Endothelial cell of umbilical vein (primary cell): ENCODE results near the gene RNF130. TPM values are rescaled to one million over a fixed set of nuclear protein-coding genes. Genes with fewer than 3 reads are reported as not detected.

Source experiments
- BruUV-seq: library from RNA; stranded (reverse); fragments of 400-500 nt; replicated peaks from 2 replicates; lab custom pipeline; 2021; lab: Mats Ljungman, UMichigan
- CTCF ChIA-PET: fragments of 300-600, 350-600 bp; sonication (Branson Sonifier 250); formaldehyde crosslinking; loops from one replicate; lab custom pipeline; 2021; ENCODE audit warnings: antibody characterized with exemption, inconsistent platforms; lab: Charles Lee
- POLR2A ChIA-PET: fragments of 300-600, 350-600 bp; sonication (Branson Sonifier 250); formaldehyde crosslinking; loops from one replicate; lab custom pipeline; 2021; ENCODE audit warnings: antibody characterized with exemption, inconsistent platforms; lab: Charles Lee
- DNase-seq: peaks from one replicate; pipeline ENCODE4 v3.0.0-alpha.2; 2011; ENCODE audit warnings: low read depth, low spot score
- FAIRE-seq: peaks from 2 replicates; lab custom pipeline; 2011; peaks lifted over from hg19 to GRCh38; lab: Jason Lieb, UNC
- H2AFZ ChIP-seq: 2 replicates; pipeline ENCODE4 v1.6.0; 2012; ENCODE audit warnings: low read depth, low read length, control low read depth, inconsistent platforms
- H3K27ac ChIP-seq: 2 replicates; pipeline ENCODE4 v1.5.1; 2011; ENCODE audit warnings: low read depth, mild to moderate bottlenecking, control low read depth, low read length, moderate library complexity; ENCODE audit not compliant: insufficient read depth
- H3K27me3 ChIP-seq, 2 experiments: 2 replicates each; pipeline versions ENCODE4 v1.6.0 to v1.6.1; 2011; ENCODE audit warnings: low read length in 2 of 2, mixed read lengths in 1 of 2; ENCODE audit not compliant: control insufficient read depth in 2 of 2, insufficient read depth in 2 of 2
- H3K36me3 ChIP-seq, 2 experiments: 2 replicates in 1 of 2; 3 replicates in 1 of 2; pipeline ENCODE4 v1.5.1; 2011; ENCODE audit warnings: low read length in 2 of 2, mild to moderate bottlenecking in 1 of 2, moderate library complexity in 1 of 2; ENCODE audit not compliant: control insufficient read depth in 2 of 2, insufficient read depth in 2 of 2; ENCODE audit errors: extremely low read depth in 1 of 2
- H3K4me1 ChIP-seq: 3 replicates; pipeline ENCODE4 v1.5.1; 2011; ENCODE audit warnings: mild to moderate bottlenecking, low read length; ENCODE audit not compliant: control insufficient read depth, insufficient read depth; ENCODE audit errors: extremely low read depth
- H3K4me2 ChIP-seq: 2 replicates; pipeline ENCODE4 v1.6.1; 2011; ENCODE audit warnings: low read length, control low read depth, mixed read lengths; ENCODE audit not compliant: insufficient read depth
- H3K4me3 ChIP-seq, 3 experiments: fragments of 200-600 bp in 1 of 3; sonication (generic), shearing (Covaris generic) in 1 of 3; replicated peaks in 1 of 3; 2 replicates each; pipeline ENCODE4 v1.5.1; 2011 to 2016; ENCODE audit warnings: control low read depth in 3 of 3, low read length in 3 of 3, mild to moderate bottlenecking in 2 of 3, inconsistent platforms in 1 of 3, low read depth in 1 of 3, moderate library complexity in 1 of 3; ENCODE audit not compliant: insufficient read depth in 1 of 3
- H3K79me2 ChIP-seq: 2 replicates; pipeline ENCODE4 v1.6.0; 2012; ENCODE audit warnings: low read length, inconsistent platforms; ENCODE audit not compliant: control insufficient read depth, insufficient read depth
- H3K9ac ChIP-seq: replicated peaks from 2 replicates; pipeline ENCODE3; 2011; ENCODE audit warnings: low read length, control low read depth; ENCODE audit not compliant: insufficient read depth; ENCODE audit errors: extremely low read depth
- H3K9me1 ChIP-seq: replicated peaks from 3 replicates; pipeline ENCODE4 v1.6.0; 2011; ENCODE audit warnings: mild to moderate bottlenecking, low read length; ENCODE audit not compliant: control insufficient read depth, insufficient read depth; ENCODE audit errors: extremely low read depth
- H3K9me3 ChIP-seq: replicated peaks from 2 replicates; pipeline ENCODE4 v1.5.1; 2012; ENCODE audit warnings: low read length, inconsistent platforms; ENCODE audit not compliant: control insufficient read depth, insufficient read depth
- H4K20me1 ChIP-seq: replicated peaks from 2 replicates; pipeline ENCODE3; 2011; ENCODE audit warnings: mild to moderate bottlenecking, low read length; ENCODE audit not compliant: control insufficient read depth, insufficient read depth; ENCODE audit errors: extremely low read depth
- EZH2 ChIP-seq: IDR thresholded peaks from 2 replicates; pipeline ENCODE4 v1.6.1; 2012; ENCODE audit warnings: borderline replicate concordance, low read depth, mild to moderate bottlenecking, moderate library complexity, low read length, inconsistent platforms; ENCODE audit not compliant: severe bottlenecking
- FOS ChIP-seq: IDR thresholded peaks from 2 replicates; pipeline ENCODE4 v1.6.1; 2011; ENCODE audit warnings: mild to moderate bottlenecking, low read length, moderate library complexity, borderline replicate concordance; ENCODE audit not compliant: insufficient read depth
- GATA2 ChIP-seq: IDR thresholded peaks from 2 replicates; pipeline ENCODE4 v1.7.0; 2011; ENCODE audit warnings: low read depth, mild to moderate bottlenecking, moderate library complexity, mixed read lengths, low read length; ENCODE audit not compliant: insufficient read length, insufficient read depth
- JUN ChIP-seq: IDR thresholded peaks from 2 replicates; pipeline ENCODE4 v1.6.1; 2011; ENCODE audit warnings: borderline replicate concordance, low read depth; ENCODE audit not compliant: insufficient read length, insufficient read depth
- MYC ChIP-seq: IDR thresholded peaks from one replicate; pipeline ENCODE4 v1.6.1; 2011; ENCODE audit warnings: mild to moderate bottlenecking, low read depth, low read length
- POLR2A ChIP-seq: IDR thresholded peaks from 2 replicates; pipeline ENCODE4 v1.6.1; 2012; ENCODE audit warnings: low read depth, mild to moderate bottlenecking, control low read depth, low read length
- POLR2AphosphoS5 ChIP-seq: IDR thresholded peaks from 2 replicates; pipeline ENCODE4 v1.6.1; 2012; ENCODE audit warnings: low read depth, mild to moderate bottlenecking, control low read depth, low read length, moderate library complexity; ENCODE audit not compliant: insufficient read depth
- dilution Hi-C: fragments of 300-500 bp; cut with MboI; formaldehyde crosslinking; loops from one replicate; pipeline ENCODE4 v1.15.0; 2019; ENCODE audit warnings: low sequenced_read_pairs; ENCODE audit not compliant: extremely low pct_ligation_motif_present
- intact Hi-C: fragments of 100-400 bp; cut with micrococcal nuclease; formaldehyde crosslinking; loops from one replicate; pipeline ENCODE4 v1.10.0; 2022
- polyA plus RNA-seq, 4 experiments: library from polyadenylated mRNA; depleted of rRNA in 3 of 4; stranded (reverse) in 3 of 4; unstranded in 1 of 4; fragments of >200 nt; gene quantifications; 2 replicates each; pipeline versions ENCODE4 v1.2.1 to v1.2.3, GENCODE V29; 2011 to 2012; ENCODE audit warnings: missing spikeins in 1 of 4
- total RNA-seq: library from RNA; stranded (reverse); gene quantifications from 2 replicates; pipeline ENCODE4 v1.2.3, GENCODE V29; 2021
- TF ChIP-seq, protein P1 (sequence below): IDR thresholded peaks from 2 replicates; pipeline ENCODE4 v1.6.1; 2011; ENCODE audit not compliant: insufficient read depth, insufficient read length
- TF ChIP-seq, protein P2 (sequence below), 2 donors: IDR thresholded peaks; 1 replicate in 1 of 2; 2 replicates in 1 of 2; pipeline ENCODE4 v1.5.1; 2011; ENCODE audit warnings: low read length in 2 of 2, mild to moderate bottlenecking in 2 of 2, moderate library complexity in 2 of 2, control low read depth in 1 of 2, inconsistent platforms in 1 of 2, low read depth in 1 of 2; ENCODE audit not compliant: insufficient read depth in 1 of 2; ENCODE audit errors: extremely low read depth in 1 of 2

The RNF130 gene
- total and polyA plus RNA-seq, 2 donors (not counting 3 experiments of a cell fraction or from before 2014, with no cell fraction given), result 43.0 to 43.1 TPM

DNA sequence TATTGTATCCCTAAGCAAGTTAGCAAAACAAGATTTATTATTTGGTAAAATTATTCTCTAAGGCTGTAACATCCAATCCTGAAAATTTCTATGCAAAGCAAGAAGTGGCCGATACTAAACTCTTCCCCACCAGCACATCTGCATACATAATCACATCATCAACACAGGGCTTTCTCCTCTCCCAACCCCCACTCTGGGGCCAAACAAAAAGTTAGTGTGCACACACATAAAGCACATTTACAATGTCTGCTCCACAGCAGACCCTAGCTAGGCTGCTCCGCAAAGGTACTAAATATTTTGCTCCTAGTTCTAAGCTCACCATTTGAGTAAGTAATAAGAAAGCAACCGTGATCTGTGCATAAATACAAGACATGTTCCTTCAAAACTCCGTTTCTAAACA is 3.6 kb downstream of the RNF130 start:
- FAIRE-seq, result no peak
- no peak overlapping the region for H3K9ac ChIP-seq

DNA sequence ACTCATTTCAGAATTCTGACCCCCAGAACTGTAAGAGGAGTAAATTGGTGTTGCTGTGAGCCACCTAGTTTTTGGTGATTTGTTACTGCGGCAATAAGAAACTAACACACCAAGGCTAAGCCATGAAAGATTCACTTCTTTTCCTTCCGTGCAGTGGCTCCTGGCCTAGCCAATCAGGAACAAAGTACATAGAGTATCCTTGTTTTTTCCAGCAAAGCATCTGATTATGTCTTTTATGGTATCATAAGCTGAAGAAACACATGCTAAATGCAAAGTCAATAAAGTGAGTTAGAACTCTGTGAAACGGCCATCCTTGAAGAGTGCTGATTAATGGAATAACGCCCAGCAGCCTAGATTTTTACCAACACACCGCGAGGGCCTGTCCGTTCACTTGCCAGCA is 11.4 kb downstream of the RNF130 start:
- H4K20me1 ChIP-seq, result no peaks in the 10 kb centered on the region
- intact Hi-C loops, result no loop called here
- no peak overlapping the region for H3K27ac ChIP-seq
- H3K4me2 ChIP-seq, result no peak overlapping the region
- H3K4me1 ChIP-seq, result peaks cover 18% of the 10 kb centered on the region
- TF ChIP-seq POLR2A, result no peak
- no peak for TF ChIP-seq POLR2AphosphoS5
- TF ChIP-seq FOS, result no peak
- TF ChIP-seq GATA2, result no peak
- TF ChIP-seq JUN, result no peak
- TF ChIP-seq MYC, result no peak
- TF ChIP-seq, protein P1, sequence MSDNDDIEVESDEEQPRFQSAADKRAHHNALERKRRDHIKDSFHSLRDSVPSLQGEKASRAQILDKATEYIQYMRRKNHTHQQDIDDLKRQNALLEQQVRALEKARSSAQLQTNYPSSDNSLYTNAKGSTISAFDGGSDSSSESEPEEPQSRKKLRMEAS, result no peak
- TF ChIP-seq EZH2, result no peak
- TF ChIP-seq, protein P2, sequence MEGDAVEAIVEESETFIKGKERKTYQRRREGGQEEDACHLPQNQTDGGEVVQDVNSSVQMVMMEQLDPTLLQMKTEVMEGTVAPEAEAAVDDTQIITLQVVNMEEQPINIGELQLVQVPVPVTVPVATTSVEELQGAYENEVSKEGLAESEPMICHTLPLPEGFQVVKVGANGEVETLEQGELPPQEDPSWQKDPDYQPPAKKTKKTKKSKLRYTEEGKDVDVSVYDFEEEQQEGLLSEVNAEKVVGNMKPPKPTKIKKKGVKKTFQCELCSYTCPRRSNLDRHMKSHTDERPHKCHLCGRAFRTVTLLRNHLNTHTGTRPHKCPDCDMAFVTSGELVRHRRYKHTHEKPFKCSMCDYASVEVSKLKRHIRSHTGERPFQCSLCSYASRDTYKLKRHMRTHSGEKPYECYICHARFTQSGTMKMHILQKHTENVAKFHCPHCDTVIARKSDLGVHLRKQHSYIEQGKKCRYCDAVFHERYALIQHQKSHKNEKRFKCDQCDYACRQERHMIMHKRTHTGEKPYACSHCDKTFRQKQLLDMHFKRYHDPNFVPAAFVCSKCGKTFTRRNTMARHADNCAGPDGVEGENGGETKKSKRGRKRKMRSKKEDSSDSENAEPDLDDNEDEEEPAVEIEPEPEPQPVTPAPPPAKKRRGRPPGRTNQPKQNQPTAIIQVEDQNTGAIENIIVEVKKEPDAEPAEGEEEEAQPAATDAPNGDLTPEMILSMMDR (IDR thresholded peaks at IDR 0.05; ENCODE audit: extremely low read depth in 1 of 2, insufficient read depth in 1 of 2, low read depth in 1 of 2, low read length in 2 of 2), result no peak
- dilution Hi-C loops, result no loop called here
- no peak overlapping the region for H3K4me3 ChIP-seq
- CTCF ChIA-PET, result no interaction called here
- no peaks in the 10 kb centered on the region for H3K9me1 ChIP-seq
- no peak for FAIRE-seq
- no peaks in the 10 kb centered on the region for H3K9me3 ChIP-seq
- H3K36me3 ChIP-seq, result no peaks in the 10 kb centered on the region
- BruUV-seq, result no TSS peak
- POLR2A ChIA-PET, result no interaction called here
- DNase-seq, result no peak
- H3K27me3 ChIP-seq, result no peaks in the 10 kb centered on the region
- H3K79me2 ChIP-seq, result peaks cover 13% of the 10 kb centered on the region
- no peak overlapping the region for H2AFZ ChIP-seq
- no peak overlapping the region for H3K9ac ChIP-seq

More for the DNA sequence above, 3.6 kb downstream of the RNF130 start:
- no peaks in the 10 kb centered on the region for H3K27me3 ChIP-seq
- DNase-seq, result no peak
- BruUV-seq, result no TSS peak
- H3K9me1 ChIP-seq, result no peaks in the 10 kb centered on the region
- no peaks in the 10 kb centered on the region for H3K36me3 ChIP-seq
- H3K9me3 ChIP-seq, result no peaks in the 10 kb centered on the region
- TF ChIP-seq JUN, result no peak
- H4K20me1 ChIP-seq, result no peaks in the 10 kb centered on the region
- H3K4me3 ChIP-seq, result no peak overlapping the region
- H3K4me1 ChIP-seq, result peaks cover 8% of the 10 kb centered on the region
- dilution Hi-C loops (no loop called here), intact Hi-C loops (no loop called here)
- no peak overlapping the region for H2AFZ ChIP-seq
- no peak overlapping the region for H3K4me2 ChIP-seq
- ChIA-PET CTCF (interaction anchor here (1.6 kb wide), 1 partner anchor 22 kb away, joined by 4 read pairs; no protein-coding TSS in a partner anchor), POLR2A (no interaction called here)
- peaks cover 13% of the 10 kb centered on the region for H3K79me2 ChIP-seq
- H3K27ac ChIP-seq, result no peak overlapping the region
